ENCODE measurements around the gene IQSEC1. TPM values are rescaled to one million over a fixed set of nuclear protein-coding genes. Genes with fewer than 3 reads are reported as not detected.

The IQSEC1 gene
- total and polyA plus RNA-seq, 2 of the 8 experiments (the other 6 are each of a cell fraction or from before 2014, with no cell fraction given): 6.8 to 28.8 TPM

DNA sequence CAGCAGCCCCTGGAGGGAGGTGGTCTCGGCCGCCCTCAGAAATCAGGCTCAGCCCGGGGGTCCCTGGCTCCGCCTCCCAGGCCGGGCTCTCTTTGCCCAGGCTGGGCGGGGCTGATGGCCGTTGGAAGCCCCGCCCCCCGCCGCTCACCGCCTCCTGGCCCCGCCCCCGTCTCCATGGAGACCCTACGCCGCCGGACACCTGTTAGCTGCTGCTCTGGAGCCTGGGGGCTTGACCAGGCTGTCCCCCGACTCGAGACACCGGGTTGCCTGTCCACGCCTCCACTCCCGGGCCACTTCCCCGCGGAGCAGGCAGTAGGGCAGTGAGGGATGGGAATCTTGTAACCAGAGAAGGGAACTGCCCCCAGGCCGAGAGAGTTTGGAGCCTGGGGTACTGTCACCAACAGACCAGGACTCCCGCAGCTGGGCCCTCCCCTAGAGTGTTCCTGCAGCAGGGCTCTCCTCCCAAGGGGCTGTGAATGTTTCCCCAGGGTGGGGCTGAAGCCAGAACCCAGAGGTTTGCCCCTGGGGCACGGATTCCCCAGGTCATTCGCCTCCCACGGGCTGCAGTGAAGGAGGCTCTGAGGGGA is 204.1 kb downstream of the IQSEC1 start:
- Histone ChIP-seq H2BK20ac (ENCODE audit: low read length) (no peak overlapping the region), H3K56ac (replicated peaks; ENCODE audit: insufficient read length, low read depth, low read length) (no peak overlapping the region), H3K23ac (ENCODE audit: insufficient read length) (no peak overlapping the region), H3K9ac (replicated peaks in 1 of 4; ENCODE audit: extremely low read depth in 1 of 4, low read depth in 3 of 4, low read length in 3 of 4) (no peak overlapping the region), H2AFZ (ENCODE audit: low read length) (peak overlapping the region; percentile 97; the same call in 1 of the 2 replicates), H3K36me3 (ENCODE audit: control insufficient read depth in 2 of 4, insufficient read depth in 4 of 4, low read length in 3 of 4) (no peaks in the 10 kb centered on the region), H3K18ac (ENCODE audit: extremely low read depth, low read length) (no peak overlapping the region), H3K4me2 (ENCODE audit: insufficient read depth in 1 of 2, low read depth in 2 of 2, low read length in 2 of 2) (peak overlapping the region; percentile 54 to 100), H2BK15ac (ENCODE audit: low read length) (no peak overlapping the region), H2BK12ac (ENCODE audit: low read depth, low read length) (0 out of 2 replicates have a peak overlapping the region, but pooled peaks have one; percentile 3), H3K9me3 (ENCODE audit: insufficient read depth in 2 of 2, low read depth in 1 of 2, low read length in 1 of 2) (no peaks in the 10 kb centered on the region), H3K27ac (ENCODE audit: low read depth, low read length) (no peak overlapping the region), H3K27me3 (replicated peaks in 1 of 4; ENCODE audit: control insufficient read depth in 3 of 4, extremely low read depth in 1 of 4, insufficient read depth in 3 of 4, low read length in 3 of 4) (peaks cover 0 to 8% (median 0%) of the 10 kb centered on the region in 4 experiments; a peak in 3 of 7 replicates), H3K4me3 (ENCODE audit: extremely low read depth in 1 of 4, insufficient read depth in 2 of 4, low read depth in 3 of 4, low read length in 4 of 4) (peak overlapping the region; percentile 46 to 79 (median 70)), H4K91ac (replicated peaks; ENCODE audit: insufficient read length, low read length) (no peak overlapping the region), H4K20me1 (replicated peaks in 1 of 2; ENCODE audit: control insufficient read depth in 1 of 2, insufficient read depth in 2 of 2, low read length in 2 of 2) (no peaks in the 10 kb centered on the region), H4K5ac (ENCODE audit: insufficient read length, low read depth, low read length) (no peak overlapping the region), H3K14ac (ENCODE audit: insufficient read length) (no peak overlapping the region), H3K23me2 (ENCODE audit: low read depth, low read length) (peaks cover 4% of the 10 kb centered on the region; the same call in 1 of the 2 replicates), H2BK120ac (replicated peaks; ENCODE audit: low read depth, low read length) (no peak overlapping the region), H2BK5ac (ENCODE audit: low read depth, low read length) (no peak overlapping the region), H3K4me1 (replicated peaks in 1 of 4; ENCODE audit: control insufficient read depth in 3 of 4, insufficient read depth in 4 of 4, low read length in 3 of 4) (peaks cover 0 to 2% (median 2%) of the 10 kb centered on the region in 4 experiments; a peak in 3 of 7 replicates), H3K79me1 (ENCODE audit: low read depth, low read length) (no peaks in the 10 kb centered on the region), H3K4ac (replicated peaks; ENCODE audit: insufficient read length, low read depth, low read length) (no peak overlapping the region), H4K8ac (ENCODE audit: extremely low read depth, insufficient read depth, low read length) (no peak overlapping the region), H3K79me2 (ENCODE audit: control insufficient read depth in 1 of 2, insufficient read depth in 2 of 2, low read length in 2 of 2) (no peaks in the 10 kb centered on the region), H2AK5ac (ENCODE audit: low read depth, low read length) (no peak overlapping the region)
- 22% methylated on average over 16 of the region's 28 CpGs; no CpG with 5 or more reads in 1 of the 2 experiments for WGBS, 2 experiments (ENCODE audit: extremely low coverage in 1 of 2, insufficient coverage in 1 of 2, insufficient read length in 1 of 2, insufficient replicate concordance in 2 of 2, low coverage in 1 of 2, low lambda C conversion rate in 2 of 2, missing lambda C conversion rate in 1 of 2)
- POLR2A ChIA-PET (ENCODE audit: partially characterized antibody): interaction anchor here (1.3 to 22.9 kb wide), 3 partner anchors 12 to 32 kb away, joined by 3 to 314 read pairs (median 5); partner anchors contain the start of gene RPL32
- CTCF ChIA-PET (ENCODE audit: partially characterized antibody): interaction anchor here (0.6 to 21.3 kb wide), 9 partner anchors 9 to 188 kb away, joined by 4 to 353 read pairs (median 8); no protein-coding TSS in a partner anchor
- no peak for FAIRE-seq
- TF ChIP-seq SIN3A (conservative IDR thresholded peaks at IDR 0.05 in 1 of 2, IDR thresholded peaks at IDR 0.05 in 1 of 2; ENCODE audit: low read depth in 1 of 2, low read length in 2 of 2) (0 out of 4 replicates have a peak, but pooled peaks have one; percentile 38 to 44), KDM5A (IDR thresholded peaks at IDR 0.05; ENCODE audit: low read length) (no peak)
- DNase-seq (ENCODE audit: low read depth in 1 of 2, low spot score in 2 of 2): peak in 1 of 2 experiments; percentile 92
